Pericardium fibroblast (primary cell): ENCODE measurements around the gene TRIM3. TPM values are rescaled to one million over a fixed set of nuclear protein-coding genes. Genes with fewer than 3 reads are reported as not detected.

Experiments
- total RNA-seq: library from RNA; depleted of rRNA; stranded (reverse); fragments of >200 nt; gene quantifications from 2 replicates; pipeline ENCODE4 v1.2.3, GENCODE V29; 2015

The TRIM3 gene
- total RNA-seq: 11.8 and 16.0 TPM in 2 replicates

DNA sequence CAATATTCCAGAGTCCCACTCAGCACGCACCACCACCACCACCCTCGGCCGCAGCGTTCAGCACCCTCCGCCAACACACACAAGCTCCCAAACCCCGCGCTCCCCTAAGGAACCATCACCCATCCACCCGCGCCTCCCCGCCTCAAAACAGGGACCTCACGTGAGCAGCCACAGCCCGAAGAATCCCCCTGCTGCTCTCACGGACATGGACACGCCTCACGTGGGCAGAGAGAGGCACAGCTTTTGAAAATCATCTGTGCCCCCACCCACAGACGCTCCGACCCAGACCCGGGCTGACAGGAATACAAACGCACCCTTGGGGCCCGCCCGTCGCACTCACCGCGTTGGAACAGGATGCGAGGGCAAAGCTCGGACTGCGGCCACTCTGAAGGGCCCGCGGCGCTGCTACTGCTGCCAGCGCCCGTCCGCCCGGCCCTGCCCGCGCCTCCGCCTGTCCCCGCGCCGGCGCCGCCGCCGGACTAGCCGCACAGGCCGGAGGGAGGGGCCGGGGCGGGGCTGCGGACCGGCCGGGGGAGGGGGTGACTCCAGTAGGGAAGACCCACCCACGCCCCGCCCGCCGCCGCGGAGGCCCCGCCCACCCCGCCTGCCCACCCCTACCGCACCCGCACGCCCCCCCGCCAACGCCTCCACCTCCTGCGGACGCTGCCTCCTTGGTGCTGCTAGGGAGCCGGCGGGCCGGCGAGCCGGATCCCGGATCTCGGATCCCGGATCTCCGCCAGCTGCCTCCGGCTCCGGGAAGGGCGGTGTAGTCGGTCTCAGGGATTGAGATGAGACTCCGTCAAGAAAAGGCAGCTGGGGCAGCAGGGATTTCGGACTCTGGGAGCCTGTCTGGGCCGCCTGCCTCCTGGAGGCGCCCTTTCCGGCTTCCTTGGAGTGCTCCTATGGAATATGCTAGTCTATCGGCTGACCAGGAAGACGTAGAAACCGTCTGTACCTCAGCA is at the start of gene TRIM3:
Gene TRIM3 (minus strand): TSS at position 491 of the 962 bp plus-strand sequence. CDS start 8,246 bp downstream, outside the sequence.

DNA sequence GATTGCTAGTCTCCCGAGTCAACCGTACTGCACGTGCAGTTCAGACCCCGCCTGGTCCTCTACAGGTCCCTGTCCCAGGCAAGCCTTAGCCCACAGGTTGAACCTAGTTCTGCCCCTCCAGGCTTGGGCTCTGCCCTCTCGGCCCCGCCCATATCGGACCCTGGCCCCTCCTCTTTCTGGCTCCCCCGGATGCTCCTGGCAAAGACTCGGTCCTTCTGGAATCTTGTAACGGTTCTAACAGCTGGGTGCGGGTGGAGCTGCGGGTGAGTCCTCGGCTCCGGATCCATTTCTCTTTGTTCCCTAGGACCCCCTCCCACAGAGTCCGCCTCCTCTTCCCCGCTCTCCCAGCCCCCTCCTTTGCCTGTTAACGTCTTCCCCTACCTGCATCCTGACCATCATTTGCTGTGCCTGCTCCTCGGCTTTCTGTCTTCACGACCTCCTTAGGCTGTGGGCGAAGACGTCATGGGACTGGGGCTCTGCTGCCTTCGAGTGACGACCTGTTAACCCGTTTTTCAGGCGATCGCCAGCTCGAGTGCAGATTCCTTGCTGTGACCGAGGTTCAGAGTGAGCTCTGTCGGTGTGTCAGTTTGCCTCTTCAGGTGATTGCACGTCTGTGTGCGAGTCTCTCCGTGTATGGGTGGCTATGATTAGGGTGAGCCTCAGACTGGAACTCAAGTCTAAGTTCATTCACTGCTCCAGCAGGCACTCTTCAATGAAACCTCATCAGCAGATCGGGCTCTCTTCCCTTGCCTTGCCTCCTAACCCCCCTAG is 23.5 kb upstream of the TRIM3 start, which contains the start of gene DNHD1:
Gene DNHD1 (plus strand): TSS at position 212 of the 771 bp plus-strand sequence. CDS start 936 bp downstream, outside the sequence.

DNA sequence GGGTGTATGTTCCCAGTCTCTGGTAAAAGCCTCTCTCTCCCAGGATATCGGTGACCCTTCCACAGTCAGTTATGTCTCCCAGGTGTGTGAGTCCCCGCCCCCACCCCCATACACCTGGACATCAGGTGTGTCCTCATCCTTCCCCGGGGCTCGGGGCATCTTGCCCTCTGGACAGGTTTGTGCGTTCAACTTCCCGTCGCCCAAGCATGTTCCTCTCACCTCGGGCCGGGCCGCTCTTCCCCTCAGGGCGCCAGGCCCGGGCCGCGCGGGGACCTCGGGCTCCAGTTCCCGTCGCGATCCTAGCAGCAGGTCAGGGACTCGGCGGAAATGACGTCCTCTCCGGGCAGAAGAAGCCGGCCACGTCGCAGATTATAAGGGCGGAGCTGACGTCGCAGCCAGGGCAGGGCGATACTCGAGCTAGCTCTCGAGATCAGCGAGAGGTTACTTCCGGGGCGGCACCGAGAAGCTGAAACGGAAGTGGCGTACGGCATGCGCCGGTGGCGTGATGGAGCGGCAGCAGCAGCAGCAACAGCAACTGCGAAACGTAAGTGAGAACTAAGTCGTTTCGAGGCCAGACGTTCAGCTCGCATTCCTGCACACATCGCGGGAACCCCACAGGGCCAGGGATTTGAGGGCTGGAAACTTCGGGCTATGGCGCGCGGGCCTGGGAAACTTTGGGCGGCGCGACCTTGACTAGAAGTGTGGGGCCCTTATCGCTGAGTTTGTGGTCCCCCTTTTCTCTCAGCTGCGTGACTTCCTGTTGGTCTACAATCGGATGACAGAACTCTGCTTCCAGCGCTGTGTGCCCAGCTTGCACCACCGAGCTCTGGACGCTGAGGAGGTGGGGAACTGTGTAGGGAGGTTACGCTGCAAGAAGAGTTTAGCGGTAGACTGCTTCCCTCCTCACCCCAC is 7.5 kb upstream of the TRIM3 start, which contains the start of the genes ARFIP2 and TIMM10B:
Gene ARFIP2 (minus strand): TSS at position 320 of the 912 bp plus-strand sequence. CDS start 910 bp downstream, outside the sequence.
Gene TIMM10B (plus strand): TSS at position 490 of the 912 bp plus-strand sequence. CDS start 16 bp downstream, at position 506.

DNA sequence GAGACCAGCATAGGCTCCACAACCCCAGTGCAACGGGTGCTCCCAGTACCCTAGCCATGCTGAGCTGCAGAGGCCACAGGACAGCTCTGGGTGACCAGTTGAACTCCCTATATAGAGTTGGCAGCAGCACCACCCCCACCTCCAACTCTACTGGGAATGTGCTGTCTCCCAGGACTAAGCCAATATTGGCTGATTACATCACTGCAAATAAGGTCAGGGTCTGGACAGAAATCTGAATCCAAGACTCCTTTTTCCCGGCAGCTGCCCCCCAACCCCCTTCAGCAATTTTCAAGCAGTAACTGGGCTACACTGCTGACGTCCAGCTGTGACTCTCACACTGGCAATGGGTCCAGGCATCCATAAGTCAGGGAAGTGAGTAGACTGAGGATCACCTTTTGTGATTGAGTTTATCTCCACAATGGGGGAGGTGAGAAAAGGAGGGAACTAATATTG is 32.8 kb downstream of the TRIM3 start, which contains the start of gene HPX:
Gene HPX (minus strand): TSS at position 82 of the 453 bp plus-strand sequence. CDS start 24 bp downstream, at position 58.

DNA sequence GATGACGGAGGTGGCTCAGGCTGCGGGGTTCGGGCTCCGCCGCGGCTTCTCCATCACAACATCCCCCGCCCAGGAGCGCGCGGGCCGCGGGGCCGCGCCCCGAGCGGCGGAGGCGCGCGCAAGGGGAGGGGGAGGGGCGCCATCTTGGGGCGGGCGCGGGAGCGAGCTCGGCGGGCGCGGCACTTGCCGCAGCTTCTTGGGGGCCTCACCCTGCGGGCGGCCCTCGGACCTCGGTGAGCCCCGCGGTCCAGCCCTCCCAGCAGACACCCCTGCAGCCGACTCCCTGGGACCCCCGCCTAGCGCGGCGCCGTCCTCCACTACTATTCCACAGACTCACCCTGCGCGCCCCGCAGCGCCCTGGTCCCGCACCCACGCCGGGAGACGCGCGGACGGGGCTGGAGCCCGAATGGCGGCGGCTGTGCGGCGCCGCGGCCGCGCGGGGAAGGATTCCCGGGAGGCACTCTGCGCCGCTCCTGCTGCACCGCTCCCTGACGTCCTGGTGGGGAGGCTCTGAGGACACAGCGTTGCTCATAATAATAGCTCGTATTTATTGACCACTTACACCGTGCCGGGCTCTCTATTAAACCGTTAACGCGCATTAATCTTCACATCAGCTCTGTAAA is 54.6 kb downstream of the TRIM3 start, which contains the start of gene APBB1:
Gene APBB1 (minus strand): TSS at position 86 of the 623 bp plus-strand sequence. CDS start 7,747 bp downstream, outside the sequence.

Other genes starting within 250 kb of the TRIM3 start
- 12.1 and 13.3 TPM in 2 replicates for gene FHIP1B, start 239.3 kb downstream of the TRIM3 start, total RNA-seq
- not detected in 2 replicates for gene CNGA4, start 234.9 kb downstream of the TRIM3 start, total RNA-seq
- gene CCKBR, start 214.1 kb downstream of the TRIM3 start, total RNA-seq: not detected in 2 replicates
- 460 and 641 TPM in 2 replicates for gene CAVIN3, start 153.4 kb downstream of the TRIM3 start, total RNA-seq
- gene SMPD1, start 83.5 kb downstream of the TRIM3 start, total RNA-seq: 43.7 and 67.0 TPM in 2 replicates
- gene APBB1, start 54.8 kb downstream of the TRIM3 start, total RNA-seq: 34.5 and 36.4 TPM in 2 replicates
- gene HPX, start 33.0 kb downstream of the TRIM3 start, total RNA-seq: not detected in 2 replicates
- gene ARFIP2, start 7.4 kb upstream of the TRIM3 start, total RNA-seq: 35.7 and 56.1 TPM in 2 replicates
- gene TIMM10B, start 7.6 kb upstream of the TRIM3 start, total RNA-seq: 26.4 and 33.3 TPM in 2 replicates
- gene DNHD1, start 23.3 kb upstream of the TRIM3 start, total RNA-seq: 1.4 and 3.0 TPM in 2 replicates
- 3.3 and 7.6 TPM in 2 replicates for gene RRP8, start 129.7 kb upstream of the TRIM3 start, total RNA-seq
- gene ILK, start 129.8 kb upstream of the TRIM3 start, total RNA-seq: 101 and 178 TPM in 2 replicates
- gene TAF10, start 138.3 kb upstream of the TRIM3 start, total RNA-seq: 113 and 151 TPM in 2 replicates
- gene TPP1, start 145.5 kb upstream of the TRIM3 start, total RNA-seq: 40.1 and 46.0 TPM in 2 replicates
- gene DCHS1, start 181.9 kb upstream of the TRIM3 start, total RNA-seq: 2.3 TPM in 2 replicates
- 25.2 and 44.6 TPM in 2 replicates for gene MRPL17, start 209.4 kb upstream of the TRIM3 start, total RNA-seq